GM23248 (cell line): ENCODE measurements around the gene CPEB3.

Experiments
- EZH2 ChIP-seq: fragments of 200-600 bp; sonication (generic); IDR thresholded peaks from 2 replicates; pipeline ENCODE4 v1.6.1; 2018; ENCODE audit warnings: antibody characterized with exemption, mild to moderate bottlenecking; ENCODE audit not compliant: insufficient read depth, poor library complexity, severe bottlenecking
- EZH2phosphoT487 ChIP-seq: fragments of 200-600 bp; sonication (generic); IDR thresholded peaks from 2 replicates; pipeline ENCODE4 v1.6.1; 2018; ENCODE audit warnings: antibody characterized with exemption, moderate library complexity, mild to moderate bottlenecking, low read depth; ENCODE audit not compliant: insufficient read depth

DNA sequence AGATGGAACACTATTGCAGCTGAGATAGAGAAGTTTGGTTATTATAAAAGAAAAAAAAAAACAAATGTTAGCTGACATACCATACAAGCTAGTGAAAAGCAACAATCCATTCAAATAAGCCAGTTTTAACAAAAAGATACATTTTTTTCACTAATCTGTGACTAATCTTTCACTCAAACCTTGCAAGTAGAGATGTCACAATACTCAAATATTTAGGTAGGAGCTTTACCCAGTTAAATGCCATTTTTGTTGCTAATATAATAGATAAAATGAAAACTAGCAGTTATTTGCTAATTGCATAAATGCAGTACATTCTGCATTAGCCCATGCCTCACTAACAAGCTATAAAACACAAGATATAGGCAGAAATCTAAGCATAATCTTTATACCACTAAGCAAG is 243.7 kb downstream of the CPEB3 start:
- TF ChIP-seq EZH2 (no peak), EZH2phosphoT487 (no peak)
